ENCODE data around the gene GAS7. TPM values are rescaled to one million over a fixed set of nuclear protein-coding genes. Genes with fewer than 3 reads are reported as not detected.
A peak's percentile ranks its signal among the peaks of the same experiment; 100 is the strongest.

Gene GAS7
- total RNA-seq, 2 donors from 2014 or later, result 69.0 to 70.8 TPM

DNA sequence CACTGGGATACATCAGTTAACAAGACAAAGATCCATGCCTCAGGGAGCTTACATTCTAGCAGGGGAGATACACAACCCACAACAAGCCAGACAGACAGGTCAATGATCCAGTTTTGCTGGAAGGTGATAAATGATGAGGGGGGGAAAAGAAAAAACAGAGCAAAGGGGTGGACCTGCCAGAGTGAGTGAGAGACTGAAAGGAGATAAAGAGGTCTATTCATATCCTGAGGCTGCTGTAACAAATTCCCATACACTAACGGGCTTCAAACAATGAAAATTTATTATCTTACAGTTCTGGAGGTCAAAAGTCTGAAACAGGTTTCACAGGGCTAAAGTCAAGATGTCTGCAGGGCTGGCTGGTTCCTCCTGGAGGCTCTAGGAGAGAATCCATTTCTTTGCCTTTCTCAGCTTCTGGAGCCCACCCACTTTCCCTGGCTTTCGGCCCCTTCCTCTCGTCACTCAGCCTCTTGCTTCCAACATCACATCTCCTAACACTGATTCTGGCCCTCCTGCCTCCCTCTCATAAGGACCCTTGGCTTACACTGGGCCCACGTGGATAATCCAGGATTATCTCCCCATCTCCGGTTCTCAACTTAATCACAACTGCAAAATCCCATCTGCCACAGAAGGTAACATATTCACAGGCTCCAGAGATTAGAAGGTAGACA lies 81.5 kb downstream of the GAS7 start:
- Histone ChIP-seq H3K27ac (no peak overlapping the region), H3K4me1 (ENCODE audit: control insufficient read depth in 1 of 2, low read depth in 2 of 2) (peaks cover 14 to 21% of the 10 kb centered on the region in 2 donors), H3K27me3 (replicated peaks; ENCODE audit: insufficient read depth) (no peaks in the 10 kb centered on the region), H3K4me3 (no peak overlapping the region), H3K9me3 (no peaks in the 10 kb centered on the region), H3K36me3 (no peaks in the 10 kb centered on the region)
- TF ChIP-seq, protein P1, sequence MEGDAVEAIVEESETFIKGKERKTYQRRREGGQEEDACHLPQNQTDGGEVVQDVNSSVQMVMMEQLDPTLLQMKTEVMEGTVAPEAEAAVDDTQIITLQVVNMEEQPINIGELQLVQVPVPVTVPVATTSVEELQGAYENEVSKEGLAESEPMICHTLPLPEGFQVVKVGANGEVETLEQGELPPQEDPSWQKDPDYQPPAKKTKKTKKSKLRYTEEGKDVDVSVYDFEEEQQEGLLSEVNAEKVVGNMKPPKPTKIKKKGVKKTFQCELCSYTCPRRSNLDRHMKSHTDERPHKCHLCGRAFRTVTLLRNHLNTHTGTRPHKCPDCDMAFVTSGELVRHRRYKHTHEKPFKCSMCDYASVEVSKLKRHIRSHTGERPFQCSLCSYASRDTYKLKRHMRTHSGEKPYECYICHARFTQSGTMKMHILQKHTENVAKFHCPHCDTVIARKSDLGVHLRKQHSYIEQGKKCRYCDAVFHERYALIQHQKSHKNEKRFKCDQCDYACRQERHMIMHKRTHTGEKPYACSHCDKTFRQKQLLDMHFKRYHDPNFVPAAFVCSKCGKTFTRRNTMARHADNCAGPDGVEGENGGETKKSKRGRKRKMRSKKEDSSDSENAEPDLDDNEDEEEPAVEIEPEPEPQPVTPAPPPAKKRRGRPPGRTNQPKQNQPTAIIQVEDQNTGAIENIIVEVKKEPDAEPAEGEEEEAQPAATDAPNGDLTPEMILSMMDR (IDR thresholded peaks at IDR 0.05), result no peak
- ATAC-seq (ENCODE audit: insufficient number of reproducible peaks, low FRiP score, low read depth), result no peak
- DNase-seq (ENCODE audit: low spot score), result no peak

DNA sequence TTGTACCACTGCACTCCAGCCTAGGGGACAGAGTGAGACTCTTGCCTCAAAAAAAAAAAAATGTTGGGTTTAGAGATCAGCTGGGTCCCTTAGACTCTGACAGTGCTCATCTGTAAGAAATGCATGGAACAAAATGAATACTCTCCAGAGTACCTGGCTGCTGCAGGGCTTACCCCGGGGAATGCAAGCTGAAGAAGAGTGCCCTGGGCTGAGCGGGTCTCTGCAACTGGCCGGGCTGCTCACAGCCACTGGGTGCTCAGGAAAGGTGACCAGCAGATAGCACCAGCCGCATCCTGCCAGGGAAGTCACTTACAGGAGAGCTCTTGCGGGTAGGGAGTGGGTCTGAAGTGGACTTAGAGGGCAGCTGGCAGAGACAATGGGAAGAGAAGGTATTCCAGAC lies 82.1 kb downstream of the GAS7 start:
- Histone ChIP-seq H3K9me3 (no peaks in the 10 kb centered on the region), H3K4me3 (no peak overlapping the region), H3K4me1 (ENCODE audit: control insufficient read depth in 1 of 2, low read depth in 2 of 2) (peaks cover 14 to 21% of the 10 kb centered on the region in 2 donors), H3K27ac (no peak overlapping the region), H3K36me3 (no peaks in the 10 kb centered on the region), H3K27me3 (replicated peaks; ENCODE audit: insufficient read depth) (no peaks in the 10 kb centered on the region)
- TF ChIP-seq, protein P1 (IDR thresholded peaks at IDR 0.05), result no peak
- no peak for DNase-seq (ENCODE audit: low spot score)
- no peak for ATAC-seq (ENCODE audit: insufficient number of reproducible peaks, low FRiP score, low read depth)

DNA sequence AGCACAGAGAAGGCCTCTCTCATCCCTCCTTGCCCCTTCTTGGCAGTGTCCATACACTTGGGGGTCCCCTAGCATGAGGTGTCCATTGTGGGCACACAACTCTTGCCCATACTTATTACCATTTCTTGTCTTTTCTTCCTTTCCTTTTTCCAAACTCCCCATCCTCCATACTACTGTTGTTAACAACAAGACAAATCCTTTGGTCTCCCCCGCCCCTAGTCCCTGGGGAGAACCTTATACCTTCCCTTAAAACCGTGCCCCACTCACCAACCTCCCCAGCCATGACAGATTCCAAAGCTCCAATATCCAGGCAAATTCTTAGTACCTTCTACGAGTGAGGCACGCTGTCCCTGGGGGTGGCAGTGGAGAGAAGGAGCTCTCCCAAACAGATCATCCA lies 82.9 kb downstream of the GAS7 start:
- no peak for ATAC-seq (ENCODE audit: insufficient number of reproducible peaks, low FRiP score, low read depth)
- no peaks in the 10 kb centered on the region for H3K36me3 ChIP-seq
- DNase-seq (ENCODE audit: low spot score), result no peak
- peaks cover 14 to 21% of the 10 kb centered on the region in 2 donors for H3K4me1 ChIP-seq (ENCODE audit: control insufficient read depth in 1 of 2, low read depth in 2 of 2)
- TF ChIP-seq, protein P1 (IDR thresholded peaks at IDR 0.05), result no peak
- no peaks in the 10 kb centered on the region for H3K9me3 ChIP-seq
- H3K27ac ChIP-seq, result peak overlapping the region; percentile 38 to 75
- H3K27me3 ChIP-seq (replicated peaks; ENCODE audit: insufficient read depth), result no peaks in the 10 kb centered on the region
- peak overlapping the region; percentile 56 for H3K4me3 ChIP-seq

DNA sequence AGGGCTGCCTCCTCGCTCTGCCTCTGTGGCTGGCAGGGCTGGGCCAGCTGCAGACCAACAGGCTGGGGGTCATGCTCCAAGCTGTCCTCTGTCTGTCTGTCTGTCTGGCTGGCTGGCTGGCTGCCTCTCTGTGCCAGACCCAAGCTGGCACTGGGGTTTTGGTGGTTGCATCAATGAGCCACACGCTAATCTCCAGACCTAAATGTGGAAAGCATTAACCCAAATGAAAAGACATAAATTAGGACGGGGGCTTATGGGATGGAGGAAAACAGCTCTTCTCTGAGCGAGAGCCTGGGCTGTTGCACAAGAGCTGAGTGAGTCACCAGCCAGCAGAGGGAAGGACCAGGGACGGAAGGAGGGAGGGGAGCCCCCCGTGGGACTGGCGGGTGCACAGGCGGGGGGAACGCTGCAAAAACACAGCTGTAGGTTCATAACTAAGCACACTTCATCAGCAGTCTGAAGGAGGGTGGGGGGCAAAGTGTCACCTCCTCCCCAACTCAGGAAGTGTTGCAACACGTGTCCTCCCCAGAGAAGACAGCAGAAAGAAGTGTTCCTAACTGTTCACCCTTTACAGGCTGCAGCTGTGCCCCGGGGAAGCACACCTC lies 83.4 kb downstream of the GAS7 start:
- H3K4me3 ChIP-seq, result peak overlapping the region; percentile 56

DNA sequence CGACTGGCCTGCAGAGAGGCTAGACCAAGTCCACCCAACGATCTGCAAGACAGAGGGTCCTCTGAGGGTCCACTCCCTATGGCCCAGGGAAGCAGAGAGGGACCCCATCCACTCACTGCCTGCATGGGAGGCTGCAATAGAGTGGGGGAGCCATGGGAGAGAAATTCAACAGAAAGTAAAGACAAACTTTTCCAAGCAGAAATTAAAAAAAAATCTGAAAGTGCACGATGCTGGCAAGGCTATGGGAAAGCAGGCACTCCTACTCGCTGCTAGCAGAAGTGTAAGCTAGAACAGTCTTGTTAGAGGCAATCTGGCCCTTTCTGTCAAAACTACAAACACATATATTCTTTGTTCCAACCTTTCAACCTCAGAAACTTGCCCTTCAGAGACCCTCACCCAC lies 85.4 kb downstream of the GAS7 start:
- no peak for DNase-seq (ENCODE audit: low spot score)
- no peak for ATAC-seq (ENCODE audit: insufficient number of reproducible peaks, low FRiP score, low read depth)
- Histone ChIP-seq H3K4me3 (no peak overlapping the region), H3K4me1 (ENCODE audit: control insufficient read depth in 1 of 2, low read depth in 2 of 2) (peaks cover 8 to 21% of the 10 kb centered on the region in 2 donors), H3K27ac (no peak overlapping the region), H3K36me3 (no peaks in the 10 kb centered on the region), H3K9me3 (no peaks in the 10 kb centered on the region), H3K27me3 (replicated peaks; ENCODE audit: insufficient read depth) (no peaks in the 10 kb centered on the region)
- TF ChIP-seq, protein P1 (IDR thresholded peaks at IDR 0.05), result no peak

More for the DNA sequence above, 83.4 kb downstream of the GAS7 start:
- ATAC-seq (ENCODE audit: insufficient number of reproducible peaks, low FRiP score, low read depth), result peak; percentile 64
- Histone ChIP-seq H3K27me3 (replicated peaks; ENCODE audit: insufficient read depth) (no peaks in the 10 kb centered on the region), H3K27ac (peak overlapping the region; percentile 75 to 87), H3K4me1 (ENCODE audit: control insufficient read depth in 1 of 2, low read depth in 2 of 2) (peaks cover 14 to 21% of the 10 kb centered on the region in 2 donors), H3K36me3 (no peaks in the 10 kb centered on the region), H3K9me3 (no peaks in the 10 kb centered on the region)
- TF ChIP-seq, protein P1 (IDR thresholded peaks at IDR 0.05), result no peak
- peak; percentile 81 for DNase-seq (ENCODE audit: low spot score)

Measured in thoracic aorta (tissue), 2 donors.